ENCODE data around the gene SCN7A.
"Not testable (repeated sequence)": the region's sequence is repeated elsewhere in the genome, so short reads cannot be mapped to it uniquely, and the experiment has no call there.

Gene SCN7A

GRCh38 chr2:166360906-166361305, 133.1 kb downstream of the SCN7A start:
- DNase-seq: no peak

- no peak for DNase-seq
Observed at GRCh38 chr2:166360426-166360825, 133.6 kb downstream of the SCN7A start.

- DNase-seq: not testable (repeated sequence)
Observed at GRCh38 chr2:166357950-166358321, 136.1 kb downstream of the SCN7A start.

GRCh38 chr2:166357068-166357949, 136.7 kb downstream of the SCN7A start:
- no peak for DNase-seq

All from amygdala (tissue), 56 donors.